ENCODE measurements around the gene UCK2. TPM values are rescaled to one million over a fixed set of nuclear protein-coding genes. Genes with fewer than 3 reads are reported as not detected.

UCK2 gene
- total and polyA plus RNA-seq, 2 donors (not counting 1 experiment from before 2014, with no cell fraction given) = 8.9 to 11.5 TPM

GRCh38 chr1:165924117-165924516 is 96.7 kb downstream of the UCK2 start:
- H3K9me3 Mint-ChIP-seq (ENCODE audit: insufficient read depth) = no peaks in the 10 kb centered on the region
- TF ChIP-seq EZH2 (IDR thresholded peaks at IDR 0.05; ENCODE audit: borderline replicate concordance, insufficient read depth, low read depth, low read length, poor library complexity, severe bottlenecking) = no peak
- TF ChIP-seq, protein P1, sequence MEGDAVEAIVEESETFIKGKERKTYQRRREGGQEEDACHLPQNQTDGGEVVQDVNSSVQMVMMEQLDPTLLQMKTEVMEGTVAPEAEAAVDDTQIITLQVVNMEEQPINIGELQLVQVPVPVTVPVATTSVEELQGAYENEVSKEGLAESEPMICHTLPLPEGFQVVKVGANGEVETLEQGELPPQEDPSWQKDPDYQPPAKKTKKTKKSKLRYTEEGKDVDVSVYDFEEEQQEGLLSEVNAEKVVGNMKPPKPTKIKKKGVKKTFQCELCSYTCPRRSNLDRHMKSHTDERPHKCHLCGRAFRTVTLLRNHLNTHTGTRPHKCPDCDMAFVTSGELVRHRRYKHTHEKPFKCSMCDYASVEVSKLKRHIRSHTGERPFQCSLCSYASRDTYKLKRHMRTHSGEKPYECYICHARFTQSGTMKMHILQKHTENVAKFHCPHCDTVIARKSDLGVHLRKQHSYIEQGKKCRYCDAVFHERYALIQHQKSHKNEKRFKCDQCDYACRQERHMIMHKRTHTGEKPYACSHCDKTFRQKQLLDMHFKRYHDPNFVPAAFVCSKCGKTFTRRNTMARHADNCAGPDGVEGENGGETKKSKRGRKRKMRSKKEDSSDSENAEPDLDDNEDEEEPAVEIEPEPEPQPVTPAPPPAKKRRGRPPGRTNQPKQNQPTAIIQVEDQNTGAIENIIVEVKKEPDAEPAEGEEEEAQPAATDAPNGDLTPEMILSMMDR (IDR thresholded peaks at IDR 0.05) = no peak
- Histone ChIP-seq H3K27ac (ENCODE audit: low read length in 2 of 2) (no peak overlapping the region), H3K79me2 (ENCODE audit: control insufficient read depth, insufficient read depth, low read length) (no peaks in the 10 kb centered on the region), H4K20me1 (ENCODE audit: control insufficient read depth, insufficient read depth, low read length, poor library complexity, severe bottlenecking) (no peaks in the 10 kb centered on the region), H2AFZ (ENCODE audit: insufficient read depth, low read depth, low read length, poor library complexity, severe bottlenecking) (no peak overlapping the region), H3K36me3 (replicated peaks in 1 of 2; ENCODE audit: control extremely low read depth in 1 of 2, control insufficient read depth in 1 of 2, extremely low read depth in 1 of 2, insufficient read depth in 2 of 2, low read length in 1 of 2) (no peaks in the 10 kb centered on the region), H3K9ac (ENCODE audit: low read length) (no peak overlapping the region), H3K27me3 (replicated peaks in 1 of 4; ENCODE audit: control extremely low read depth in 1 of 4, control insufficient read depth in 3 of 4, insufficient read depth in 4 of 4, low read length in 3 of 4) (peaks cover 0 to 6% (median 3%) of the 10 kb centered on the region in 4 experiments), H3K4me1 (ENCODE audit: control insufficient read depth in 2 of 2, insufficient read depth in 2 of 2, low read length in 2 of 2) (no peaks in the 10 kb centered on the region), H3K4me2 (replicated peaks; ENCODE audit: low read depth, low read length, poor library complexity, severe bottlenecking) (no peak overlapping the region), H3K9me3 (ENCODE audit: control extremely low read depth in 1 of 3, control insufficient read depth in 2 of 3, insufficient read depth in 1 of 3, low read length in 2 of 3) (no peaks in the 10 kb centered on the region), H3K4me3 (ENCODE audit: control extremely low read depth in 1 of 5, extremely low read depth in 1 of 5, insufficient read depth in 1 of 5, low read depth in 2 of 5, low read length in 4 of 5) (no peak overlapping the region)
- POLR2A ChIA-PET = no interaction called here
- DNase-seq = no peak
- no peaks in the 10 kb centered on the region for H3K4me1 Mint-ChIP-seq
- ATAC-seq (ENCODE audit: low read depth) = no peak
- H3K4me3 Mint-ChIP-seq = no peak overlapping the region
- intact Hi-C loops (cut with micrococcal nuclease) = no loop called here
- H3K27ac Mint-ChIP-seq = no peak overlapping the region
- 66% methylated on average over 11 of the region's 11 CpGs for WGBS (ENCODE audit: insufficient coverage)
- CTCF ChIA-PET = interaction anchor here (0.7 to 5.9 kb wide), 13 partner anchors 9 to 1134 kb away, joined by 3 to 59 read pairs (median 3); no protein-coding TSS in a partner anchor
- peaks cover 41% of the 10 kb centered on the region for H3K27me3 Mint-ChIP-seq

DNA sequence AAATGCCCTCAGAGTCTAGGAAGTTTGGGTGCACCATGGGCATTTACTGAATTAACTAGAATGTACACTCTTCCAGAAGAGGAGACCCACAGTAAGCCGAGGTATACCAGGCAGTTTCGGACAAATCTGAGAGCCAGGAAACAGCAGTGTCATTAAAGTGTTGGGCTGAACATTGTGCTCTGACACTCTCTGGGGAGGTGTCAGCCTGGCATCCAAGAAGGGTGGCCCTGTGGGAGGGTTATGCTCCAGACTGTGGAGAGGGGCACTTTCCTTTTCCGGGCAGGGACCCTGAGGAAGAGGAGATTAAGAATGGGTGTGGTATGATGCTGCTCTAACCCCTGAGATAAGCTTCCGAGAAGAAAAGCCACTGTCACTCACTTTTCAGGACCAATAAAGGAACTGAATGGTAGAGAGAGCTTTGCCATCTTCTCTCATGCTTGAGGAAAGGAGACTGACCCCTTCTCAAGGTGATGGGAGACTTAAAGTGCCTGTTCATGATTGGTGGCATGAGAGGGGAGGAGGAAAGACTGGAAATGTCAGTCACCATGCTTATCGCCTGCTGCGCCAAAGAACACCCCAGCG is 98.2 kb downstream of the UCK2 start:
- WGBS (ENCODE audit: insufficient coverage) = 76% methylated on average over 6 of the region's 7 CpGs
- intact Hi-C loops (cut with micrococcal nuclease) = loop anchor here (5.0 kb wide), 1 partner anchor 507 kb away; no protein-coding TSS in a partner anchor
- Histone ChIP-seq H2AFZ (ENCODE audit: insufficient read depth, low read depth, low read length, poor library complexity, severe bottlenecking) (no peak overlapping the region), H3K4me3 (ENCODE audit: control extremely low read depth in 1 of 5, extremely low read depth in 1 of 5, insufficient read depth in 1 of 5, low read depth in 2 of 5, low read length in 4 of 5) (no peak overlapping the region), H3K27ac (ENCODE audit: low read length in 2 of 2) (no peak overlapping the region), H3K79me2 (ENCODE audit: control insufficient read depth, insufficient read depth, low read length) (no peaks in the 10 kb centered on the region), H3K27me3 (replicated peaks in 1 of 4; ENCODE audit: control extremely low read depth in 1 of 4, control insufficient read depth in 3 of 4, insufficient read depth in 4 of 4, low read length in 3 of 4) (peaks cover 0 to 7% (median 3%) of the 10 kb centered on the region in 4 experiments), H3K9ac (ENCODE audit: low read length) (no peak overlapping the region), H3K36me3 (replicated peaks in 1 of 2; ENCODE audit: control extremely low read depth in 1 of 2, control insufficient read depth in 1 of 2, extremely low read depth in 1 of 2, insufficient read depth in 2 of 2, low read length in 1 of 2) (no peaks in the 10 kb centered on the region), H3K4me1 (ENCODE audit: control insufficient read depth in 2 of 2, insufficient read depth in 2 of 2, low read length in 2 of 2) (no peaks in the 10 kb centered on the region), H3K4me2 (replicated peaks; ENCODE audit: low read depth, low read length, poor library complexity, severe bottlenecking) (no peak overlapping the region), H3K9me3 (ENCODE audit: control extremely low read depth in 1 of 3, control insufficient read depth in 2 of 3, insufficient read depth in 1 of 3, low read length in 2 of 3) (no peaks in the 10 kb centered on the region), H4K20me1 (ENCODE audit: control insufficient read depth, insufficient read depth, low read length, poor library complexity, severe bottlenecking) (no peaks in the 10 kb centered on the region)
- no peak for ATAC-seq (ENCODE audit: low read depth)
- POLR2A ChIA-PET = no interaction called here
- H3K27me3 Mint-ChIP-seq = peaks cover 49% of the 10 kb centered on the region
- no peak for DNase-seq
- CTCF ChIA-PET = interaction anchor here (0.9 to 5.9 kb wide), 8 partner anchors 9 to 554 kb away, joined by 4 to 59 read pairs (median 5); no protein-coding TSS in a partner anchor
- TF ChIP-seq, protein P1 (IDR thresholded peaks at IDR 0.05) = no peak
- TF ChIP-seq EZH2 (IDR thresholded peaks at IDR 0.05; ENCODE audit: borderline replicate concordance, insufficient read depth, low read depth, low read length, poor library complexity, severe bottlenecking) = no peak
- H3K9me3 Mint-ChIP-seq (ENCODE audit: insufficient read depth) = no peaks in the 10 kb centered on the region
- H3K4me1 Mint-ChIP-seq = no peaks in the 10 kb centered on the region
- no peak overlapping the region for H3K27ac Mint-ChIP-seq
- H3K4me3 Mint-ChIP-seq = no peak overlapping the region

Data from B cell (primary cell).